ENCODE data around the gene APOC1. TPM values are rescaled to one million over a fixed set of nuclear protein-coding genes. Genes with fewer than 3 reads are reported as not detected.

APOC1 gene
- total RNA-seq, 1 donor from 2014 or later, result 14.5 TPM

DNA sequence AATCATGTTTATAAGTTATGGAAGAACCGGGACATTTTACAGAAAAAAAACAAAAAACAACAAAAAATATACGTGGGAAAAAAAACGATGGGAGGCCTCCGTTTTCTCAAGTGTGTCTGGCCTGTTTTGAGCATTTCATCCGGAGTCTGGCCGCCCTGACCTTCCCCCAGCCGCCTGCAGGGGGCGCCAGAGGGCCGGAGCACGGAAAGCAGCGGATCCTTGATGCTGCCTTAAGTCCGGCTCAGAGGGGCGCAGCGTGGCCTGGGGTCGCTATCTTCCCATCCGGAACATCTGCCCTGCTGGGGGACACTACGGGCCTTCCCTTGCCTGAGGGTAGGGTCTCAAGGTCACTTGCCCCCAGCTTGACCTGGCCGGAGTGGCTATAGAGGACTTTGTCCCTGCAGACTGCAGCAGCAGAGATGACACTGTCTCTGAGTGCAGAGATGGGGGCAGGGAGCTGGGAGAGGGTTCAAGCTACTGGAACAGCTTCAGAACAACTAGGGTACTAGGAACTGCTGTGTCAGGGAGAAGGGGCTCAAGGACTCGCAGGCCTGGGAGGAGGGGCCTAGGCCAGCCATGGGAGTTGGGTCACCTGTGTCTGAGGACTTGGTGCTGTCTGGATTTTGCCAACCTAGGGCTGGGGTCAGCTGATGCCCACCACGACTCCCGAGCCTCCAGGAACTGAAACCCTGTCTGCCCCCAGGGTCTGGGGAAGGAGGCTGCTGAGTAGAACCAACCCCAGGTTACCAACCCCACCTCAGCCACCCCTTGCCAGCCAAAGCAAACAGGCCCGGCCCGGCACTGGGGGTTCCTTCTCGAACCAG, 10.6 kb upstream of the APOC1 start:
- H3K27ac ChIP-seq, result no peak overlapping the region
- no peak overlapping the region for H3K4me3 ChIP-seq
- TF ChIP-seq, protein P1, sequence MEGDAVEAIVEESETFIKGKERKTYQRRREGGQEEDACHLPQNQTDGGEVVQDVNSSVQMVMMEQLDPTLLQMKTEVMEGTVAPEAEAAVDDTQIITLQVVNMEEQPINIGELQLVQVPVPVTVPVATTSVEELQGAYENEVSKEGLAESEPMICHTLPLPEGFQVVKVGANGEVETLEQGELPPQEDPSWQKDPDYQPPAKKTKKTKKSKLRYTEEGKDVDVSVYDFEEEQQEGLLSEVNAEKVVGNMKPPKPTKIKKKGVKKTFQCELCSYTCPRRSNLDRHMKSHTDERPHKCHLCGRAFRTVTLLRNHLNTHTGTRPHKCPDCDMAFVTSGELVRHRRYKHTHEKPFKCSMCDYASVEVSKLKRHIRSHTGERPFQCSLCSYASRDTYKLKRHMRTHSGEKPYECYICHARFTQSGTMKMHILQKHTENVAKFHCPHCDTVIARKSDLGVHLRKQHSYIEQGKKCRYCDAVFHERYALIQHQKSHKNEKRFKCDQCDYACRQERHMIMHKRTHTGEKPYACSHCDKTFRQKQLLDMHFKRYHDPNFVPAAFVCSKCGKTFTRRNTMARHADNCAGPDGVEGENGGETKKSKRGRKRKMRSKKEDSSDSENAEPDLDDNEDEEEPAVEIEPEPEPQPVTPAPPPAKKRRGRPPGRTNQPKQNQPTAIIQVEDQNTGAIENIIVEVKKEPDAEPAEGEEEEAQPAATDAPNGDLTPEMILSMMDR (IDR thresholded peaks at IDR 0.05), result peak; percentile 96 to 98 (median 97)
- no peak for TF ChIP-seq POLR2AphosphoS5 (IDR thresholded peaks at IDR 0.05; ENCODE audit: insufficient read depth in 1 of 2, low read depth in 1 of 2)
- no peak for TF ChIP-seq POLR2A (IDR thresholded peaks at IDR 0.05)
- intact Hi-C loops (cut with DNase I), result loop anchor here (5.0 kb wide), 1 partner anchor 48 kb away; no protein-coding TSS in a partner anchor
- no peak for DNase-seq (ENCODE audit: extremely low spot score in 2 of 2)
- peaks cover 0 to 26% of the 10 kb centered on the region in 2 donors for H3K36me3 ChIP-seq
- H3K9me3 ChIP-seq, result no peaks in the 10 kb centered on the region
- H3K4me1 ChIP-seq, result peaks cover 23% of the 10 kb centered on the region
- no peaks in the 10 kb centered on the region for H3K27me3 ChIP-seq

DNA sequence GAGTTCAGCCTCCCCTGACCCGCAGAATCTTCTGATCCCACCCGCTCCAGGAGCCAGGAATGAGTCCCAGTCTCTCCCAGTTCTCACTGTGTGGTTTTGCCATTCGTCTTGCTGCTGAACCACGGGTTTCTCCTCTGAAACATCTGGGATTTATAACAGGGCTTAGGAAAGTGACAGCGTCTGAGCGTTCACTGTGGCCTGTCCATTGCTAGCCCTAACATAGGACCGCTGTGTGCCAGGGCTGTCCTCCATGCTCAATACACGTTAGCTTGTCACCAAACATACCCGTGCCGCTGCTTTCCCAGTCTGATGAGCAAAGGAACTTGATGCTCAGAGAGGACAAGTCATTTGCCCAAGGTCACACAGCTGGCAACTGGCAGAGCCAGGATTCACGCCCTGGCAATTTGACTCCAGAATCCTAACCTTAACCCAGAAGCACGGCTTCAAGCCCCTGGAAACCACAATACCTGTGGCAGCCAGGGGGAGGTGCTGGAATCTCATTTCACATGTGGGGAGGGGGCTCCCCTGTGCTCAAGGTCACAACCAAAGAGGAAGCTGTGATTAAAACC, 9.9 kb upstream of the APOC1 start:
- DNase-seq (ENCODE audit: extremely low spot score in 2 of 2), result no peak
- no peaks in the 10 kb centered on the region for H3K9me3 ChIP-seq
- intact Hi-C loops (cut with DNase I), result loop anchor here (5.0 kb wide), 1 partner anchor 48 kb away; no protein-coding TSS in a partner anchor
- H3K27me3 ChIP-seq, result no peaks in the 10 kb centered on the region
- H3K4me1 ChIP-seq, result peaks cover 23% of the 10 kb centered on the region
- peaks cover 0 to 26% of the 10 kb centered on the region in 2 donors for H3K36me3 ChIP-seq
- TF ChIP-seq POLR2AphosphoS5 (IDR thresholded peaks at IDR 0.05; ENCODE audit: insufficient read depth in 1 of 2, low read depth in 1 of 2) (no peak), POLR2A (IDR thresholded peaks at IDR 0.05) (no peak)
- TF ChIP-seq, protein P1 (IDR thresholded peaks at IDR 0.05), result no peak
- no peak overlapping the region for H3K27ac ChIP-seq
- no peak overlapping the region for H3K4me3 ChIP-seq

DNA sequence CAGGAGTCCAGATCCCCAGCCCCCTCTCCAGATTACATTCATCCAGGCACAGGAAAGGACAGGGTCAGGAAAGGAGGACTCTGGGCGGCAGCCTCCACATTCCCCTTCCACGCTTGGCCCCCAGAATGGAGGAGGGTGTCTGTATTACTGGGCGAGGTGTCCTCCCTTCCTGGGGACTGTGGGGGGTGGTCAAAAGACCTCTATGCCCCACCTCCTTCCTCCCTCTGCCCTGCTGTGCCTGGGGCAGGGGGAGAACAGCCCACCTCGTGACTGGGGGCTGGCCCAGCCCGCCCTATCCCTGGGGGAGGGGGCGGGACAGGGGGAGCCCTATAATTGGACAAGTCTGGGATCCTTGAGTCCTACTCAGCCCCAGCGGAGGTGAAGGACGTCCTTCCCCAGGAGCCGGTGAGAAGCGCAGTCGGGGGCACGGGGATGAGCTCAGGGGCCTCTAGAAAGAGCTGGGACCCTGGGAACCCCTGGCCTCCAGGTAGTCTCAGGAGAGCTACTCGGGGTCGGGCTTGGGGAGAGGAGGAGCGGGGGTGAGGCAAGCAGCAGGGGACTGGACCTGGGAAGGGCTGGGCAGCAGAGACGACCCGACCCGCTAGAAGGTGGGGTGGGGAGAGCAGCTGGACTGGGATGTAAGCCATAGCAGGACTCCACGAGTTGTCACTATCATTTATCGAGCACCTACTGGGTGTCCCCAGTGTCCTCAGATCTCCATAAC, 8.8 kb upstream of the APOC1 start, which contains the start of gene APOE:
Gene APOE (plus strand): TSS at position 360 of the 724 bp plus-strand sequence. CDS start 829 bp downstream, outside the sequence.
- peaks cover 0 to 17% of the 10 kb centered on the region in 2 donors for H3K36me3 ChIP-seq
- no peaks in the 10 kb centered on the region for H3K9me3 ChIP-seq
- TF ChIP-seq, protein P1 (IDR thresholded peaks at IDR 0.05), result no peak
- TF ChIP-seq POLR2A (IDR thresholded peaks at IDR 0.05), result no peak
- peak in 1 of 2 donors; percentile 65 for TF ChIP-seq POLR2AphosphoS5 (IDR thresholded peaks at IDR 0.05; ENCODE audit: insufficient read depth in 1 of 2, low read depth in 1 of 2)
- peaks cover 29% of the 10 kb centered on the region for H3K4me1 ChIP-seq
- no peaks in the 10 kb centered on the region for H3K27me3 ChIP-seq
- intact Hi-C loops (cut with DNase I), result no loop called here
- peak within 1 kb of the TSS; percentile 21 to 32 for H3K4me3 ChIP-seq
- peak within 1 kb of the TSS; percentile 53 for H3K27ac ChIP-seq
- no peak for DNase-seq (ENCODE audit: extremely low spot score in 2 of 2)

DNA sequence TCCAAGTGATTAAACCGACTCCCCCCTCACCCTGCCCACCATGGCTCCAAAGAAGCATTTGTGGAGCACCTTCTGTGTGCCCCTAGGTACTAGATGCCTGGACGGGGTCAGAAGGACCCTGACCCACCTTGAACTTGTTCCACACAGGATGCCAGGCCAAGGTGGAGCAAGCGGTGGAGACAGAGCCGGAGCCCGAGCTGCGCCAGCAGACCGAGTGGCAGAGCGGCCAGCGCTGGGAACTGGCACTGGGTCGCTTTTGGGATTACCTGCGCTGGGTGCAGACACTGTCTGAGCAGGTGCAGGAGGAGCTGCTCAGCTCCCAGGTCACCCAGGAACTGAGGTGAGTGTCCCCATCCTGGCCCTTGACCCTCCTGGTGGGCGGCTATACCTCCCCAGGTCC, 6.8 kb upstream of the APOC1 start:
- intact Hi-C loops (cut with DNase I), result no loop called here
- Histone ChIP-seq H3K27ac (no peak overlapping the region), H3K4me3 (no peak overlapping the region), H3K4me1 (peaks cover 42% of the 10 kb centered on the region), H3K36me3 (peaks cover 0 to 2% of the 10 kb centered on the region in 2 donors), H3K27me3 (no peaks in the 10 kb centered on the region), H3K9me3 (no peaks in the 10 kb centered on the region)
- no peak for DNase-seq (ENCODE audit: extremely low spot score in 2 of 2)
- TF ChIP-seq, protein P1 (IDR thresholded peaks at IDR 0.05), result no peak
- TF ChIP-seq POLR2AphosphoS5 (IDR thresholded peaks at IDR 0.05; ENCODE audit: insufficient read depth in 1 of 2, low read depth in 1 of 2) (no peak), POLR2A (IDR thresholded peaks at IDR 0.05) (no peak)

Data from vagina (tissue), 2 donors.